Measurements from ENCODE around the gene SLX9.

Gene SLX9

GRCh38 chr21:44977616-44978340 lies 37.9 kb downstream of the SLX9 start:
- DNase-seq, result no peak

- no peak for DNase-seq
Measured at GRCh38 chr21:44979687-44980561, 40.1 kb downstream of the SLX9 start.

GRCh38 chr21:44980562-44981489 lies 41.0 kb downstream of the SLX9 start:
- no peak for DNase-seq

GRCh38 chr21:44982558-44983250 lies 42.9 kb downstream of the SLX9 start:
- no peak for DNase-seq

- no peak for DNase-seq
Measured at GRCh38 chr21:44983421-44984206, 43.8 kb downstream of the SLX9 start.

- DNase-seq, result no peak
Measured at GRCh38 chr21:44984428-44984791, 44.6 kb downstream of the SLX9 start.

- no peak for DNase-seq
Measured at GRCh38 chr21:44984792-44985440, 45.1 kb downstream of the SLX9 start.

GRCh38 chr21:44985441-44986401 lies 45.9 kb downstream of the SLX9 start:
- no peak for DNase-seq

- DNase-seq, result no peak
Measured at GRCh38 chr21:44986471-44987291, 46.9 kb downstream of the SLX9 start.

- DNase-seq, result no peak
Measured at GRCh38 chr21:44987301-44987885, 47.6 kb downstream of the SLX9 start.

- DNase-seq, result no peak
Measured at GRCh38 chr21:44987886-44988606, 48.2 kb downstream of the SLX9 start.

- no peak for DNase-seq
Measured at GRCh38 chr21:44988607-44989536, 49.0 kb downstream of the SLX9 start.

GRCh38 chr21:44989537-44989886 lies 49.7 kb downstream of the SLX9 start:
- no peak for DNase-seq

- no peak for DNase-seq
Measured at GRCh38 chr21:44989943-44990780, 50.3 kb downstream of the SLX9 start.

- no peak for DNase-seq
Measured at GRCh38 chr21:44990921-44991320, 51.1 kb downstream of the SLX9 start.

Data from inflammatory macrophage (primary cell).